GM12891 (cell line): ENCODE results near the gene UBE2E3.

ENCODE experiments used
- DNase-seq: peaks from one replicate; pipeline ENCODE4 v3.0.0; 2011; ENCODE audit warnings: low spot score; ENCODE audit not compliant: insufficient read length
- FAIRE-seq: peaks from 2 replicates; lab custom pipeline; 2011; peaks lifted over from hg19 to GRCh38; lab: Jason Lieb, UNC
- PAX5 ChIP-seq: IDR thresholded peaks from 2 replicates; pipeline ENCODE4 v1.6.1; 2011; ENCODE audit warnings: low read length, moderate library complexity, mild to moderate bottlenecking; ENCODE audit not compliant: insufficient read depth, severe bottlenecking
- POLR2A ChIP-seq: IDR thresholded peaks from 2 replicates; pipeline ENCODE4 v1.6.1; 2011; ENCODE audit warnings: low read depth, low read length, control low read depth
- POLR2AphosphoS5 ChIP-seq: IDR thresholded peaks from 2 replicates; pipeline ENCODE4 v1.6.1; 2011; ENCODE audit warnings: low read depth, low read length, control low read depth
- POU2F2 ChIP-seq: IDR thresholded peaks from 2 replicates; pipeline ENCODE4 v1.6.1; 2011; ENCODE audit warnings: low read depth, mild to moderate bottlenecking, control low read depth, low read length, moderate library complexity
- SPI1 ChIP-seq: IDR thresholded peaks from 2 replicates; pipeline ENCODE4 v1.6.1; 2011; ENCODE audit warnings: low read depth, low read length, control low read depth
- TAF1 ChIP-seq: IDR thresholded peaks from 2 replicates; pipeline ENCODE4 v1.6.1; 2011; ENCODE audit warnings: low read depth, low read length, control low read depth

Gene UBE2E3

DNA sequence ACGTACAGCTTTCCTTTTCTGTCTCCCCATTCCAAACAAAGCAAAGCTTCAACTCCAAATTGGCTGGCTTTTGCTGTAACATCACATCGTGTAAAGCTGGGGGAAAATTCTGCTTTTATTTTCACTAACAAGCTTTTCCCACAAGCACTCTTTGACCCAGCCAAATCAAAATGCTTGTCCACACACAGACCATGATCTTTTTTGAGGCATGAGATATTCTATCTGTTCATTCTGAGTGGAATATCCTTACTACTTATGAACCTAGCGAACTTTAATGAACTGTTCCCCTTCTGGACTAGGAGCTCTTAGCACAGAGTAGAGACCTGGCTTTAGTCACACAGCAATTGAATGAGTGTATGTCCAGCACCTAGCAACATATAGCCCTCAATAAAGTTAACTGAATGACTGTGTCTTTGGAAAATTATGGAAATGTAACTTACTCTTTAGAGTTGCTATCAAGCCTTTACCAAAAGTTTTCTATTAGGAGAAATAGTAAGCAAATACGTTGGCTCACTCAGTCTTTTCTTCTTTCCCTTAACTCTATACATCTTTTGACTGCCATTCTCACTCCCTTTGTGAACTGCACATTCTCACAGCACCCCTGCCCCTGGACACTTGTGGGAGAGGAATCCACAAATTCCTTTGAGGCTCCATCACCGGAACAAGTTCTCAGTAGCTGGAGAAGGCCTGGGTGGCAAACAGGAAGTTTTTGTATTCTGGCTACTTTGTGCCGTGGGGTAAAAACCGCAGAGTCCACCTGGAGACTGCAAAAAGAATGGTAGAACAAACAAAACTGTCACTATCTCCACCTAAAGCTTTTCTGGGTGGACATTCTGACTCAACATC lies 1.3 kb upstream of the UBE2E3 start:
- FAIRE-seq (no peak), DNase-seq (no peak)
- TF ChIP-seq POU2F2 (no peak), TAF1 (no peak), POLR2A (no peak), PAX5 (no peak), POLR2AphosphoS5 (no peak), SPI1 (no peak)

DNA sequence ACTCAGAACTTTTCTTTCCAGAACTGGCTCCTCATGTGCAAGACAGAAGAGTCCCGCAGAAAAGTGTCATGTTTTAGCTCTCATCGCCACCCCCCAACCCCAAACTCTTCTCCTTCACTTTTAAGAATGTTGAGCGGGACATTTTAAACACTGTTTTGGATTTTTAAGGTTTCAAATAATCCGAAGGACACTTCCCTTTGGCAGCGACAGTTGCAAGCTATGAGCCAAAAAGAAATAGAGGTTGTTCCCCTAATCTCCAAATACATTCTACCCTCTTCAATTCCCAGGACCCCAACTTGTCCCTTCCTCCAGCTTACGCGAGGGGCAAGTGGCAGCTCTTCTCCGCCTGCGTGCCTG lies 678 bp upstream of the UBE2E3 start:
- DNase-seq, result no peak
- FAIRE-seq, result no peak
- no peak for TF ChIP-seq PAX5
- no peak for TF ChIP-seq SPI1
- no peak for TF ChIP-seq POLR2AphosphoS5
- TF ChIP-seq POU2F2, result no peak
- TF ChIP-seq TAF1, result no peak
- TF ChIP-seq POLR2A, result no peak

DNA sequence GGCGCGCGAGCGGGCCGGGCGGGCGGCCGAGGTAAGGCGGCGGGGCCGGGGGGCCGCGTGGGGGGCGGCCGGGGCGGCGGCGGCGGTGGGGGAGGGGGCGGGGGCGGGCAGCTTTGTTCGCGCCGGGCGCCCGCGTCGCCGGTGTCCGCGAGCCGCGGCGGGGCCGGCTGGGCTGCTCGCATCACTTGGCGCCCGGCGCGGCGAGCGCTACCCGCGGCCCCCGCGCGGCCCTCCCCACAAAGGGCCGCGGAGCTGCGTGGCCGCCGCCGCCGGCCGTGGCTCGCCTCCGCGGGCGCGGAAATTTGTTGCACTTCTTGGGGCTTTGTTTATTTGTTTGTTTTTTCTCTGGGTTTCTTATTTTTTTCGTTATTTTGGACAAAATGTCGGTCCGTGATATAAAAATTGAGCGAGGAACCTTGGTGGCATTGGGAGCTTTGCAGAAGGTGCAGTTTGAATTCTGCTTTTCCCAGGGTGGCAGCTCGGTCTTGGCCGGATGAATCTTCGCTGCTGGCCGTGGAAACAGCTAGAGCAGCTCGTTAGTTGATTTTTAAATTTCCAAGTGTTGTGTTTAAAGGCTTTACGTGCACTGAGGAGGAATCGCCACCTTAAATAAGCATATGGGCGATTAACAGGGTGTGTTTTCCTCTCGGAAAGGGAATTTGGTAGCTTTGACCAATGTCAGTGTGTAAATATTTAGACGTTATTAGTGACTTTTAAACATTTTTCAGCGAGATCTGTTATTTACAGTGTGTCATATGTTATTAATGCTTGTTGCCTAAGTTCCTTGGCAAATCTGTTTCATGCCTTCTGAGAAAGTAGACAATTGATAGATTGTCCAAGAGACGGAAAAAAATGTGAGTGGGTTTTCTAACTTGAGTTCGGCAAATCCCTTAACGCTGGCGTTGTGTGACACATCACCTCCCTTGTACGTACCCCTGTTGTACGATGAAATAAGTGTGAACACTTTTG lies 822 bp downstream of the UBE2E3 start:
- peak; percentile 61 for FAIRE-seq
- no peak for TF ChIP-seq POU2F2
- no peak for TF ChIP-seq SPI1
- TF ChIP-seq POLR2AphosphoS5, result no peak
- no peak for TF ChIP-seq TAF1
- no peak for TF ChIP-seq PAX5
- TF ChIP-seq POLR2A, result no peak
- DNase-seq, result peak; percentile 15

DNA sequence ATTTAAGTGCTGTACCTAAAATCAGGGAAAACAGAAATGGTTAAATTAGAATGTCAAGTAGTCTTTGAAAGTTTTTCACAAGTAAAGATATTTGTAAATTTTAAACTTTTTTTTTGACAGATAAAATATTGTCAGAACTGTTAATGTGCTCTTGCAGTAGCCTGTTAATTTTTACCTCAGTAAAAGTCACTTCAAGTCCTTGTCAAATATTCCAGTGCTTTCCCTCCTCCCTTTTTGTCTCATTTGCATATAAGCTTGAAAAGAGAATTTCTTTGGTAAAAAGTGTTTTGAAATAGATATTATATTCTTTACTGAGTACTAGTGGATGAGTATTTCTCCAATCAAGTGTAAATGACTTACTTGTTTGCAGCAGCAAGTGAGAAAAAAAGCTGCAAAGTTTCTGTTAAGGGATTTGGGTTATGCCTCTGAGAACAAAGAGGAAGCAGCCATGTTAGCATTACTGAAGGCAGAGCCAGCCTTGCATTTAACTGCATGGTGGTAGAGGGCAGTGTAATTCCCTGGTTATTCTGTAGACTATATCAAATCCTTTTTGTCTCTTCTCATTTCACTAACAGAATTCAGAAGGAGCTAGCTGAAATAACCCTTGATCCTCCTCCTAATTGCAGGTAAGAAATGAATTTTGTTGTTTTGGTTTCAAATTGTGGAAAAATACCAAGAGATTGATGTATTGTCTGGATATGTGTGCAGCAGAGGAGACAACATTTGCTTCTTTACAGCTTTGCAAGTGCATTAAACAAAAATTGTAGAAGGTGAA lies 3.2 kb downstream of the UBE2E3 start:
- no peak for TF ChIP-seq POLR2A
- peak; percentile 45 for TF ChIP-seq SPI1
- DNase-seq (no peak), FAIRE-seq (peak; percentile 90)

DNA sequence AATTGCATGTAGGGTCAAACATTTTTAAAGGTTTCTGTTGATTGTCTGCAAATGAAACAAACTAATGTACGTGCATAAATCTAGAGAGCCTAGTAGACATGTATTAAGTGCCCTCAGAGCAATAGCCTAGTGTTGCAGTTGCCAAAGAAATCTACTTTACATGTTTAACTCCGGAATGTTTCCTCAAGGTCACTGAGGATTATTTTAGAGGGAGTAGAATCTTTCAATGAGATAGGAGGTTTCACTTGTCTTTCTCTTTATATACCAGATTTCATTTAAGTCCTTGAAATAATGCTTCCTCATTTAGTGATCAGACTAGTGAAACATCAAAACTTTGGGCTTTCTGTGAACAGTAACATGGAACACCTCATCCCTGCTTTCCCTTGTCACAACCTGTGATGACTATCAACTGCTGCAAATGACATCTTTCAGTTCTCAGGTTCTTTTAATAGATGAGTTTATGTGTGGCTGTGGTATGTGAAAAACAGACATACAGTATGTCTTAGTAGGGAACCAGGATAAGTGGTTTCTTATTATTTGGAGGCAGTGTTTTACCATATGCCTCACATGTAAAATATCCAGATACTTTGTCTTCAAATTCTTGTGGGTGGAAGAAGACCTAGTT lies 5.5 kb downstream of the UBE2E3 start:
- no peak for TF ChIP-seq POLR2AphosphoS5
- no peak for TF ChIP-seq PAX5
- no peak for TF ChIP-seq POU2F2
- TF ChIP-seq POLR2A, result no peak
- TF ChIP-seq TAF1, result no peak
- TF ChIP-seq SPI1, result no peak
- no peak for DNase-seq
- FAIRE-seq, result peak; percentile 54

DNA sequence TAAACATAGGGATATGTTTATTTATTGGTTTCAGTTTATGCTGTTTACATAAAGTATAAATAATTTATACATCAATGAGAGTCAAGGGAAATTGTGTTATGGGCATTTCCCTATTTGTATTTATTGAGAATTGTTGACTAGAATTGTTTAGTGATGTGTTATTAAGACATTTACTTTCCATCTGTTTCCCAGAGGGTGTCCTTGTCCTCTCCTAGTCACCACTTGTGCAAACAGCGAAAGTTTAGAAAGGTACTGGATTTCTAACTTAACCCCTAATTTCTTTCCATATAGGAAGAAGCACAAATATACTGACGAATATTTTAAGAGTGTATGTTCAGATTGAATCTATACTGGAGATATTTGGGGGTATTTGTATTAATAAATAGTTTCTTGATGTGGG lies 6.7 kb downstream of the UBE2E3 start:
- DNase-seq (no peak), FAIRE-seq (no peak)
- TF ChIP-seq TAF1 (no peak), POU2F2 (no peak), POLR2A (no peak), SPI1 (no peak), POLR2AphosphoS5 (no peak), PAX5 (no peak)

DNA sequence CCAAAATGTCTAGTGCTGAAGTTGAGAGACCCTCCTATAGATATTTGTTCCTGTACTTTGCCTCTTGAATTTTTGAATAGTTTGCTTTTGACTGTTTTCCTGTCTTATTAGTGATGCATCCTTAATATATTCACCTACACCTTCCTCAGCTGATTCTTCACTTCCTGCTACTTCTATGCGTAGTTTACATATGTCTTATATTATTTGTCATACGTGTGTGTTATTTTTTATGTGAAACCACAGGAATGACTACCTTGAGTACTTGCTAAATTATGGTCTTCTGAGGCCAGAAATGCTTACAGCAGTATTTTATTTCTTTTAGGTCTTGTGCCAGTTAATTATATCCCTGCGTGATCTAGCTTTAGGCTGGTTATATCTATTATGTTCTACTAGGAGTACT lies 9.9 kb downstream of the UBE2E3 start:
- no peak for DNase-seq
- no peak for FAIRE-seq
- TF ChIP-seq TAF1 (no peak), SPI1 (no peak), PAX5 (no peak), POLR2A (no peak), POU2F2 (no peak), POLR2AphosphoS5 (no peak)

DNA sequence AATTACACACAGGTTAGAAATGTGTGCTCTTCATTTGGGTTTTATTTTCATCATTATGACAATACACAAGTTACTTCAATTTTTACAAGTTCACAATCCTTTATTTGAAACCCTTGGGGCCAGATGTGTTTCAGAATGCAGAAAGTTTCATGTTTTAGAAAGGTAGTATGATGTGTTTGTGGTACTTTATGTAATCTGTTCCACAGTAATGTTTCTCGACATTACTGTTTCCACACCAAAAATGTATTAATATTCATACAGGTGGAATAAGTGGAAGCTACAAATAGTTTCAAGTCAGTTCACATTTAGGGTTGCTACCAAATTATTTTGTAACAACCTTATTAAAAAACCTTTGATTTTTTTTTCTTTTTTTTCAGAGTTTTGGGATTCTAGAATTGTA lies 10.4 kb downstream of the UBE2E3 start:
- DNase-seq, result no peak
- TF ChIP-seq POLR2AphosphoS5 (no peak), PAX5 (no peak), TAF1 (no peak), POU2F2 (no peak), POLR2A (no peak), SPI1 (no peak)
- no peak for FAIRE-seq

DNA sequence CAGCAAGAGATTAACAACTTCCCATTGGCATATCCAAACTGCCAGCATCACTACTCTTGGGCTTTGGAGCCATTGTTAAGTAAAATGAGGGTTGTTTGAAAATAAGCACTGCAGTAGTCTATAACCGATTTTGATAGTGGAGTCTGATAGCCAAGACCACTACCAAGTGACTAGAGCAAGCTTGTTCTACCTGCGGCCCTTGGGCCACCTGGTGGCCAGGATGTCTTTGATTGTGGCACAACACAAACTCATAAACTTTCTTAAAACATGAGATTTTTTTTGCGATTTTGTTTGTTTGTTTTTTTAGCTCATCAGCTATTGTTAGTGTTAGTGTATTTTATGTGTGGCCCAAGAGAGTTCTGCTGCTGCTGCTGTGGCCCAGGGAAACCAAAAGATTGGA lies 11.0 kb downstream of the UBE2E3 start:
- FAIRE-seq (no peak), DNase-seq (no peak)
- TF ChIP-seq PAX5 (no peak), POU2F2 (no peak), SPI1 (no peak), POLR2A (no peak), POLR2AphosphoS5 (no peak), TAF1 (no peak)
